ENCODE measurements around the gene COX6A1.

DNA sequence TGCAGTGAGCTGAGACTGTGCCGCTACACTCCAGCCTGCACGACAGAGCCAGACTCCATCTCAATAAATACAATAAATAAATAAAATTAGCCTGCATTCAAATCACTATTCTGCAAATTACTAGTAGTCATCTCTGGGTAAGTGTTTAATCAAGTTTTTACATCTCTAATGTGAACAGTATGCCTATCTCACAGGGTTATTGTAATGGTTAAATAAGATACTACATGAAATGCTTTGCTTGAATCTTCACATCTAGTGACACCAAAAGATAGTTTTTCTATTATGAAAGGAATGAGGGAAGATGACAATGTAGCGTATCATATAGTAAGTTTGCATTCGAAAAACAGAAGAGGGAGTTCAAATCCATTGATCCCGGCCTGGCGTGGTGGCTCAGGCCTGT lies 29.5 kb downstream of the COX6A1 start:
- TF ChIP-seq, protein P1, sequence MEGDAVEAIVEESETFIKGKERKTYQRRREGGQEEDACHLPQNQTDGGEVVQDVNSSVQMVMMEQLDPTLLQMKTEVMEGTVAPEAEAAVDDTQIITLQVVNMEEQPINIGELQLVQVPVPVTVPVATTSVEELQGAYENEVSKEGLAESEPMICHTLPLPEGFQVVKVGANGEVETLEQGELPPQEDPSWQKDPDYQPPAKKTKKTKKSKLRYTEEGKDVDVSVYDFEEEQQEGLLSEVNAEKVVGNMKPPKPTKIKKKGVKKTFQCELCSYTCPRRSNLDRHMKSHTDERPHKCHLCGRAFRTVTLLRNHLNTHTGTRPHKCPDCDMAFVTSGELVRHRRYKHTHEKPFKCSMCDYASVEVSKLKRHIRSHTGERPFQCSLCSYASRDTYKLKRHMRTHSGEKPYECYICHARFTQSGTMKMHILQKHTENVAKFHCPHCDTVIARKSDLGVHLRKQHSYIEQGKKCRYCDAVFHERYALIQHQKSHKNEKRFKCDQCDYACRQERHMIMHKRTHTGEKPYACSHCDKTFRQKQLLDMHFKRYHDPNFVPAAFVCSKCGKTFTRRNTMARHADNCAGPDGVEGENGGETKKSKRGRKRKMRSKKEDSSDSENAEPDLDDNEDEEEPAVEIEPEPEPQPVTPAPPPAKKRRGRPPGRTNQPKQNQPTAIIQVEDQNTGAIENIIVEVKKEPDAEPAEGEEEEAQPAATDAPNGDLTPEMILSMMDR (conservative IDR thresholded peaks at IDR 0.05; ENCODE audit: low read depth, low read length): no peak
- TF ChIP-seq EZH2 (IDR thresholded peaks at IDR 0.05; ENCODE audit: low read length, unreplicated experiment): no peak

All from PC-3 (cell line).